ENCODE measurements around the gene DHRS4.
"Not testable (repeated sequence)": the region's sequence is repeated elsewhere in the genome, so short reads cannot be mapped to it uniquely, and the experiment has no call there.

- TF ChIP-seq CTCF, POLR2A (IDR thresholded peaks at IDR 0.05): not testable (repeated sequence)
Observed at GRCh38 chr14:24001679-24002078, 48.1 kb downstream of the DHRS4 start.

Measured in lower leg skin (tissue), 3 donors.